GM12878 (cell line): ENCODE data around the gene LRR1. TPM values are rescaled to one million over a fixed set of nuclear protein-coding genes. Genes with fewer than 3 reads are reported as not detected.

Experiments
- ATF7 ChIP-seq: fragments of 450-650 bp; IDR thresholded peaks from 2 replicates; pipeline ENCODE4 v1.6.1; 2016; ENCODE audit warnings: low read depth, mild to moderate bottlenecking
- CHD1 ChIP-seq: IDR thresholded peaks from 2 replicates; pipeline ENCODE4 v1.6.1; 2012; ENCODE audit warnings: low read depth, low read length, improper control_type of control experiment
- CREB1 ChIP-seq: IDR thresholded peaks from 2 replicates; pipeline ENCODE4 v1.6.1; 2012; ENCODE audit warnings: low read depth, mild to moderate bottlenecking, inconsistent platforms
- DPF2 ChIP-seq: fragments of 450-650 bp; IDR thresholded peaks from 2 replicates; pipeline ENCODE4 v1.6.1; 2017; ENCODE audit warnings: mild to moderate bottlenecking
- E2F4 ChIP-seq: IDR thresholded peaks from 2 replicates; pipeline ENCODE4 v1.6.1; 2012; ENCODE audit warnings: low read depth, low read length, improper control_type of control experiment
- E4F1 ChIP-seq: fragments of 450-650 bp; IDR thresholded peaks from 2 replicates; pipeline ENCODE4 v1.6.1; 2018; ENCODE audit warnings: borderline replicate concordance, mild to moderate bottlenecking; ENCODE audit not compliant: partially characterized antibody
- EED ChIP-seq: sonication (generic); IDR thresholded peaks from 2 replicates; pipeline ENCODE4 v1.6.1; 2016; ENCODE audit warnings: antibody characterized with exemption, low read depth
- FOXM1 ChIP-seq: IDR thresholded peaks from 2 replicates; pipeline ENCODE4 v1.6.1; 2012; ENCODE audit warnings: low read depth, mild to moderate bottlenecking, inconsistent platforms, low read length, moderate library complexity
- KLF5 ChIP-seq: fragments of 450-650 bp; IDR thresholded peaks from 2 replicates; pipeline ENCODE4 v1.6.1; 2014; ENCODE audit warnings: mild to moderate bottlenecking; ENCODE audit not compliant: partially characterized antibody
- LARP7 ChIP-seq: fragments of 450-650 bp; IDR thresholded peaks from 2 replicates; pipeline ENCODE4 v1.6.1; 2017; ENCODE audit warnings: mild to moderate bottlenecking
- MXI1 ChIP-seq: fragments of 150-350 bp; IDR thresholded peaks from 2 replicates; pipeline ENCODE4 v1.6.1; 2011; ENCODE audit warnings: low read depth, mild to moderate bottlenecking, inconsistent platforms, low read length, improper control_type of control experiment
- MYB ChIP-seq: fragments of 150-350 bp; IDR thresholded peaks from 2 replicates; pipeline ENCODE4 v1.6.1; 2014; ENCODE audit warnings: mild to moderate bottlenecking, low read depth, low read length, borderline replicate concordance
- POLR2AphosphoS5 ChIP-seq: IDR thresholded peaks from 2 replicates; pipeline ENCODE4 v1.6.1; 2011; ENCODE audit warnings: mild to moderate bottlenecking, low read length, inconsistent platforms
- RB1 ChIP-seq: fragments of 450-650 bp; formaldehyde crosslinking; IDR thresholded peaks from 2 replicates; pipeline ENCODE4 v1.6.1; 2017; ENCODE audit warnings: mild to moderate bottlenecking, borderline replicate concordance
- RFX5 ChIP-seq: IDR thresholded peaks from 2 replicates; pipeline ENCODE4 v1.6.1; 2011; ENCODE audit warnings: low read depth, low read length, improper control_type of control experiment
- SMAD5 ChIP-seq: IDR thresholded peaks from 2 replicates; pipeline ENCODE4 v1.6.1; 2016; ENCODE audit warnings: antibody characterized with exemption, low read depth
- SMARCA5 ChIP-seq: fragments of 450-650 bp; IDR thresholded peaks from 2 replicates; pipeline ENCODE4 v1.6.1; 2017; ENCODE audit warnings: mild to moderate bottlenecking
- SP1 ChIP-seq: IDR thresholded peaks from one replicate; pipeline ENCODE4 v1.6.1; 2011; ENCODE audit warnings: low read depth, low read length
- USF1 ChIP-seq: IDR thresholded peaks from 2 replicates; pipeline ENCODE4 v1.6.1; 2011; ENCODE audit warnings: borderline replicate concordance, low read depth, mild to moderate bottlenecking, moderate library complexity, mixed read lengths, low read length; ENCODE audit not compliant: insufficient read depth; ENCODE audit errors: extremely low read length
- YY1 ChIP-seq: IDR thresholded peaks from 2 replicates; pipeline ENCODE4 v1.6.1; 2011; ENCODE audit warnings: low read depth, mild to moderate bottlenecking, low read length
- ZNF207 ChIP-seq: fragments of 450-650 bp; IDR thresholded peaks from 2 replicates; pipeline ENCODE4 v1.6.1; 2014; ENCODE audit warnings: antibody characterized with exemption, mild to moderate bottlenecking, borderline replicate concordance
- ZNF24 ChIP-seq: fragments of 450-650 bp; IDR thresholded peaks from 2 replicates; pipeline ENCODE4 v1.6.1; 2017; ENCODE audit warnings: antibody characterized with exemption, mild to moderate bottlenecking
- ZNF687 ChIP-seq: fragments of 450-650 bp; IDR thresholded peaks from 2 replicates; pipeline ENCODE4 v1.6.1; 2017; ENCODE audit warnings: mild to moderate bottlenecking, moderate library complexity
- polyA plus RNA-seq, 11 experiments: library from polyadenylated mRNA; depleted of rRNA in 4 of 11; unstranded in 6 of 11; stranded (reverse) in 5 of 11; fragments of >200 nt; fragmentation: Nextera tagmentation in 4 of 11; fragmentation: Illumina TruSeq in 1 of 11; extraction: Ambion mirVana in 4 of 11; extraction: Trizol in 1 of 11; gene quantifications; 1 replicate in 1 of 11; 2 replicates in 10 of 11; pipeline versions ENCODE4 v1.2.1 to v1.2.3, GENCODE V29; 2011 to 2016; ENCODE audit warnings: inconsistent platforms in 2 of 11, missing spikeins in 2 of 11, low read depth in 1 of 11
- total RNA-seq, 4 experiments: library from RNA; depleted of rRNA in 3 of 4; stranded (reverse); fragments of >200 nt in 3 of 4; fragmentation: Illumina TruSeq in 1 of 4; extraction: Trizol in 1 of 4; gene quantifications; 2 replicates each; pipeline versions ENCODE4 v1.2.1 to v1.2.3, GENCODE V29; 2013 to 2021

Gene LRR1
- total and polyA plus RNA-seq, 10 of the 15 experiments (the other 5 are each of a cell fraction or from before 2014, with no cell fraction given), result 36.9 to 110 (median 53.1) TPM

- TF ChIP-seq MXI1 (peak; percentile 94), RB1 (peak; percentile 96; the same call in 1 of the 2 replicates), POLR2AphosphoS5 (peak; percentile 94), YY1 (peak; percentile 96), CHD1 (0 out of 2 replicates have a peak, but pooled peaks have one; percentile 70), ZNF207 (peak; percentile 96), ZNF24 (no peak), KLF5 (peak; percentile 67), CREB1 (peak; percentile 65), DPF2 (peak; percentile 78), SMAD5 (0 out of 2 replicates have a peak, but pooled peaks have one; percentile 15), ATF7 (peak; percentile 42; the same call in 1 of the 2 replicates), FOXM1 (no peak), RFX5 (no peak), USF1 (no peak), SMARCA5 (peak; percentile 55; the same call in 1 of the 2 replicates), EED (peak; percentile 61), LARP7 (peak; percentile 86; the same call in 1 of the 2 replicates), MYB (peak; percentile 94), SP1 (peak; percentile 31), E4F1 (peak; percentile 69), E2F4 (peak; percentile 98), ZNF687 (peak; percentile 53; the same call in 1 of the 2 replicates)
Observed at GRCh38 chr14:49598485-49599300, at the start of gene LRR1 (continued).
